ENCODE data around the gene LRMDA. TPM values are rescaled to one million over a fixed set of nuclear protein-coding genes. Genes with fewer than 3 reads are reported as not detected.

LRMDA gene
- total RNA-seq, 2 experiments from 2014 or later = not detected

DNA sequence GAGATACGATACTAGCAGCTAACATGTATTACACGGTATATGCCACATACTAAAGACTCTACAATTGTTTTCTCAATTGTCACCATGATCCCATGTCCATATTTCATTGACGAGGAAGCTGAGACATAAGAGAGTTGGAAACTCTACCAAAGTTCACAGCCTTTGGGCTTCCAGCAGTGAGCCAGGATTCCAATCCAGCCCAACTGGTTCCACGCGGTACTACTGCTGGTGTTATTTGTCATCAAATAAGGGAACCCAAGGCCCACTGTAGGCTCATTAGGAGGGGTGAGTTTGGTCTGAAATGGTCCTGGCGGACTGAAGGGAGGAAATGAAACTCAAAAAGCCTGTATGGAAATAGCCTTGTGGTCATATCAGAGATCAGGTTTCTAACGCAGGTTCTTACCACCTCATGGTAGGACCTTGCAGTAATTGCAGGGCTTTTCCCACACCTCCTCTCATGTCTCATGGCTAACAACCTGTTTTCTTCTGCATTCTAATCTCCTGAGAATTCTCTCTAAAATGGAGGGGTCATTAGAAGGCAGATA, 814.6 kb downstream of the LRMDA start:
- no peak overlapping the region for H3K4me3 ChIP-seq (ENCODE audit: low read length)
- no peaks in the 10 kb centered on the region for H3K4me1 ChIP-seq (ENCODE audit: insufficient read depth, low read length)
- H3K4me1 Mint-ChIP-seq (ENCODE audit: low read depth) = no peaks in the 10 kb centered on the region
- no peaks in the 10 kb centered on the region for H3K36me3 Mint-ChIP-seq (ENCODE audit: low read depth)
- intact Hi-C loops (cut with DNase I, micrococcal nuclease) = no loop called here
- no peak overlapping the region for H3K27ac Mint-ChIP-seq
- H3K4me3 Mint-ChIP-seq = no peak overlapping the region
- ATAC-seq (ENCODE audit: poor library complexity) = no peak
- H3K36me3 ChIP-seq (ENCODE audit: insufficient read depth, low read length) = no peaks in the 10 kb centered on the region
- ChIA-PET POLR2A (no interaction called here), CTCF (no interaction called here)
- DNase-seq = no peak
- no peaks in the 10 kb centered on the region for H3K9me3 ChIP-seq (ENCODE audit: control insufficient read depth in 1 of 2, insufficient read depth in 1 of 2, low read length in 2 of 2)
- no peaks in the 10 kb centered on the region for H3K9me3 Mint-ChIP-seq
- no peak overlapping the region for H3K27ac ChIP-seq (ENCODE audit: low read depth in 1 of 2, low read length in 2 of 2)
- no peaks in the 10 kb centered on the region for H3K27me3 Mint-ChIP-seq
- H3K27me3 ChIP-seq (ENCODE audit: control insufficient read depth in 1 of 2, insufficient read depth in 2 of 2, low read length in 2 of 2) = no peaks in the 10 kb centered on the region
- TF ChIP-seq, protein P1, sequence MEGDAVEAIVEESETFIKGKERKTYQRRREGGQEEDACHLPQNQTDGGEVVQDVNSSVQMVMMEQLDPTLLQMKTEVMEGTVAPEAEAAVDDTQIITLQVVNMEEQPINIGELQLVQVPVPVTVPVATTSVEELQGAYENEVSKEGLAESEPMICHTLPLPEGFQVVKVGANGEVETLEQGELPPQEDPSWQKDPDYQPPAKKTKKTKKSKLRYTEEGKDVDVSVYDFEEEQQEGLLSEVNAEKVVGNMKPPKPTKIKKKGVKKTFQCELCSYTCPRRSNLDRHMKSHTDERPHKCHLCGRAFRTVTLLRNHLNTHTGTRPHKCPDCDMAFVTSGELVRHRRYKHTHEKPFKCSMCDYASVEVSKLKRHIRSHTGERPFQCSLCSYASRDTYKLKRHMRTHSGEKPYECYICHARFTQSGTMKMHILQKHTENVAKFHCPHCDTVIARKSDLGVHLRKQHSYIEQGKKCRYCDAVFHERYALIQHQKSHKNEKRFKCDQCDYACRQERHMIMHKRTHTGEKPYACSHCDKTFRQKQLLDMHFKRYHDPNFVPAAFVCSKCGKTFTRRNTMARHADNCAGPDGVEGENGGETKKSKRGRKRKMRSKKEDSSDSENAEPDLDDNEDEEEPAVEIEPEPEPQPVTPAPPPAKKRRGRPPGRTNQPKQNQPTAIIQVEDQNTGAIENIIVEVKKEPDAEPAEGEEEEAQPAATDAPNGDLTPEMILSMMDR (IDR thresholded peaks at IDR 0.05) = no peak

- no peak overlapping the region for H3K27ac Mint-ChIP-seq
- Histone ChIP-seq H3K4me3 (ENCODE audit: low read length) (no peak overlapping the region), H3K9me3 (ENCODE audit: control insufficient read depth in 1 of 2, insufficient read depth in 1 of 2, low read length in 2 of 2) (no peaks in the 10 kb centered on the region), H3K27me3 (ENCODE audit: control insufficient read depth in 1 of 2, insufficient read depth in 2 of 2, low read length in 2 of 2) (no peaks in the 10 kb centered on the region), H3K36me3 (ENCODE audit: insufficient read depth, low read length) (no peaks in the 10 kb centered on the region), H3K4me1 (ENCODE audit: insufficient read depth, low read length) (no peaks in the 10 kb centered on the region), H3K27ac (ENCODE audit: low read depth in 1 of 2, low read length in 2 of 2) (no peak overlapping the region)
- H3K4me3 Mint-ChIP-seq = no peak overlapping the region
- ChIA-PET POLR2A (no interaction called here), CTCF (no interaction called here)
- no peaks in the 10 kb centered on the region for H3K9me3 Mint-ChIP-seq
- no peak for ATAC-seq (ENCODE audit: poor library complexity)
- H3K36me3 Mint-ChIP-seq (ENCODE audit: low read depth) = no peaks in the 10 kb centered on the region
- no peaks in the 10 kb centered on the region for H3K4me1 Mint-ChIP-seq (ENCODE audit: low read depth)
- TF ChIP-seq, protein P1 (IDR thresholded peaks at IDR 0.05) = no peak
- intact Hi-C loops (cut with DNase I, micrococcal nuclease) = no loop called here
- no peak for DNase-seq
- no peaks in the 10 kb centered on the region for H3K27me3 Mint-ChIP-seq
These were observed 817.3 kb downstream of the LRMDA start for GRCh38 chr10:76248649-76249200.

DNA sequence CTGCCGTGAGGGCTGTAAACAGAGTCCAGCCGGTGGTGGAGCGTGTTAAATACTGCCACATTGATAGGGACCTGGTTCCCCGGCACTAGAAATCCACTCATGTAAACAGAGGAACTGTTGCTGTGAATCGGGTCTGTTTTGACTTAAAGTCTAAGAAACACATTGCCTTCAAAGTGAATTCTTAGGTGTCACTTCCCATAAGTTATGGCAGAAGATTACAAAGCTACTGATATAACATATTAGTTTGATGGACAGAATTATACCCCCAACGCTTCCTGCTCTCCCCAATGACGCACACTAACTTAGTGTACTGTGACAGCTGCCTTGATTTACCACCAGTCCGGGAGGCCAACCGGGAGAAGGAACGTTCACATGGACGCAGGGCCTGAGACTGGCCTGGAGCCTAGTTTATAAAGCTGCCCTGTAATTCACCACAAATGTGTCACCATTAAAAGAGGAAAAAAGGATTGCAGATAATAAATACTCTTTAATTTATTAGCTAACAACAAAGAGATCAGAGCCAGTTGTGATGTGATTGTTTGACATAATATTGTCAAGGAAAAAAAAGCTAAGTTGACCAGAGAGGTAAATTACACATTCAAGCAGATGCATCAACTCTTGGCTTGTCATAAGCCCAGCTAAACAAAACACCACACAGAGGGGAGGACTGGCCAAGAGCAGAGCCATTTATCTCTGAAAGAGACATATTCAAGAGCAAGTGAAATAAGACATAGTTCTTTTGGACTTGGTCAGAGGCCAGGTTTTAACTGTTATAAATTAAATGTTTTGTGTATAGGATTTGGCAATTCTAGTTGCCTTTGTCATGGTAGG, 820.6 kb downstream of the LRMDA start:
- Mint-ChIP-seq H3K36me3 (ENCODE audit: low read depth) (no peaks in the 10 kb centered on the region), H3K27ac (no peak overlapping the region), H3K4me1 (ENCODE audit: low read depth) (no peaks in the 10 kb centered on the region), H3K9me3 (no peaks in the 10 kb centered on the region), H3K27me3 (no peaks in the 10 kb centered on the region), H3K4me3 (no peak overlapping the region)
- Histone ChIP-seq H3K4me3 (ENCODE audit: low read length) (no peak overlapping the region), H3K4me1 (ENCODE audit: insufficient read depth, low read length) (no peaks in the 10 kb centered on the region), H3K9me3 (ENCODE audit: control insufficient read depth in 1 of 2, insufficient read depth in 1 of 2, low read length in 2 of 2) (no peaks in the 10 kb centered on the region), H3K27me3 (ENCODE audit: control insufficient read depth in 1 of 2, insufficient read depth in 2 of 2, low read length in 2 of 2) (no peaks in the 10 kb centered on the region), H3K36me3 (ENCODE audit: insufficient read depth, low read length) (no peaks in the 10 kb centered on the region), H3K27ac (ENCODE audit: low read depth in 1 of 2, low read length in 2 of 2) (no peak overlapping the region)
- ATAC-seq (ENCODE audit: poor library complexity) (no peak), DNase-seq (no peak)
- CTCF ChIA-PET = no interaction called here
- intact Hi-C loops (cut with DNase I, micrococcal nuclease) = no loop called here
- TF ChIP-seq, protein P1 (IDR thresholded peaks at IDR 0.05) = no peak
- POLR2A ChIA-PET = interaction anchor here (0.9 kb wide), 1 partner anchor 9 kb away, joined by 4 read pairs; no protein-coding TSS in a partner anchor
